T1000 (cell line): ENCODE data around the gene GCNT3.

ENCODE experiments used
- DNase-seq: peaks from one replicate; lab custom pipeline; 2025; ENCODE audit warnings: mixed read lengths; lab: John Stamatoyannopoulos, UW

The GCNT3 gene

GRCh38 chr15:59611276-59612260 lies at the start of gene GCNT3:
TSS of gene GCNT3 (plus strand) at chr15:59611783. CDS start at chr15:59618239, 6,456 bp downstream.
- DNase-seq, result no peak

GRCh38 chr15:59562448-59563186 lies 49.0 kb upstream of the GCNT3 start:
- DNase-seq, result no peak

- no peak for DNase-seq
Measured at GRCh38 chr15:59565299-59565698, 46.3 kb upstream of the GCNT3 start.

GRCh38 chr15:59567324-59567723 lies 44.3 kb upstream of the GCNT3 start:
- no peak for DNase-seq

GRCh38 chr15:59569477-59569876 lies 42.1 kb upstream of the GCNT3 start:
- no peak for DNase-seq

- DNase-seq, result no peak
Measured at GRCh38 chr15:59570315-59570714, 41.3 kb upstream of the GCNT3 start.

- DNase-seq, result no peak
Measured at GRCh38 chr15:59571606-59572005, 40.0 kb upstream of the GCNT3 start.

- no peak for DNase-seq
Measured at GRCh38 chr15:59583088-59583487, 28.5 kb upstream of the GCNT3 start.

GRCh38 chr15:59587085-59587826 lies 24.3 kb upstream of the GCNT3 start:
- DNase-seq, result no peak

- no peak for DNase-seq
Measured at GRCh38 chr15:59590027-59590426, 21.6 kb upstream of the GCNT3 start.

- DNase-seq, result no peak
Measured at GRCh38 chr15:59591356-59591755, 20.2 kb upstream of the GCNT3 start.

GRCh38 chr15:59594493-59594942 lies 17.1 kb upstream of the GCNT3 start:
- DNase-seq, result no peak

- DNase-seq, result no peak
Measured at GRCh38 chr15:59594991-59595390, 16.6 kb upstream of the GCNT3 start.

- DNase-seq, result no peak
Measured at GRCh38 chr15:59595434-59595915, 16.1 kb upstream of the GCNT3 start.

GRCh38 chr15:59596640-59597039 lies 14.9 kb upstream of the GCNT3 start:
- DNase-seq, result no peak

GRCh38 chr15:59598461-59598860 lies 13.1 kb upstream of the GCNT3 start:
- no peak for DNase-seq

GRCh38 chr15:59605994-59606393 lies 5.6 kb upstream of the GCNT3 start:
- DNase-seq, result no peak

GRCh38 chr15:59609730-59610712 lies 1.6 kb upstream of the GCNT3 start:
- DNase-seq, result no peak

- DNase-seq, result no peak
Measured at GRCh38 chr15:59614153-59614552, 2.6 kb downstream of the GCNT3 start.

- DNase-seq, result no peak
Measured at GRCh38 chr15:59615661-59616060, 4.1 kb downstream of the GCNT3 start.

GRCh38 chr15:59616379-59616778 lies 4.8 kb downstream of the GCNT3 start:
- no peak for DNase-seq
